KBM-7 (cell line): ENCODE measurements around the gene FGF9.

Experiments
- DNase-seq: peaks from one replicate; pipeline ENCODE4 v3.0.0-alpha.2; 2015
- in situ Hi-C: fragments of 300-500 bp; cut with MboI; formaldehyde crosslinking; loops from 2 replicates; pipeline ENCODE4 v1.14.3; 2020; ENCODE audit warnings: low sequenced_read_pairs, low pct_unique_long_range_greater_than_20kb, mixed read lengths

FGF9 gene

DNA sequence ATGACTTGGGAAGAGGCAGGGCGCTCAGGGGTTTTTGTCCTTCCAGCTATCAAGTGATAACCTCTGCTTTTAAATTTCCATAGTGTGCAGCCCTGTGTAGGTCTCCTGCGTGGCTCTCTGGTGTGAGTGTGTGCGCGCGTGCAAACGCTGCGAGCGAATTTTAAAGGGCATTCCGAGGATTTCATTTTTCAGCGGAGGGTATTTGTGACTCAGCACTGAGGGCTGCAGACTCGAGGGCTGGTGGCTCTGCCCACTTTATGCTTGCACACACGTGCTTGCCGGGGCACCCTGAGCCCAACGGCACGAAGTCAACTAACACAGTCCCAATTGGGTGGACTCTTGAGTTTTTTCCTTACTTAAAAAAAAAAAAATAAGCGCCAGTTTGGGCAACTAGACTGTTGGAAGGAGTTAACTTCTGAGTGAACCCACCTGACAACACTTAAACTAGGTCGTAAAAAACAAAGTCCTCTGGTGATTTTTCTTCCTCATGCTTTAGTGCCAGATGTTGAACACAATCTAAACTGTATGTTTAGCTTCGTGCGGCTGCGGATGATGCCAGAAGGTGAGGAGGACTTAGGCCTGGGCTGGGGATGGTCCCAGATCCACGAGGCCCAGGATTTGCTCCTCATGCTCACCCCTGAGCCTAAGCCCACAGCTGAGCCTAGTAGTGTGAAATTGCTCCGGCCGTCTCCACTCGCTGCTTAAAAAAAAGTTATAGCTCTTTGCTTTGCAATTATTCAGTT, 2.1 kb downstream of the FGF9 start:
- DNase-seq = peak; percentile 52
- in situ Hi-C loops = no loop called here

- DNase-seq = no peak
- in situ Hi-C loops = no loop called here
Observed at GRCh38 chr13:21673539-21673788, 2.6 kb downstream of the FGF9 start.

DNA sequence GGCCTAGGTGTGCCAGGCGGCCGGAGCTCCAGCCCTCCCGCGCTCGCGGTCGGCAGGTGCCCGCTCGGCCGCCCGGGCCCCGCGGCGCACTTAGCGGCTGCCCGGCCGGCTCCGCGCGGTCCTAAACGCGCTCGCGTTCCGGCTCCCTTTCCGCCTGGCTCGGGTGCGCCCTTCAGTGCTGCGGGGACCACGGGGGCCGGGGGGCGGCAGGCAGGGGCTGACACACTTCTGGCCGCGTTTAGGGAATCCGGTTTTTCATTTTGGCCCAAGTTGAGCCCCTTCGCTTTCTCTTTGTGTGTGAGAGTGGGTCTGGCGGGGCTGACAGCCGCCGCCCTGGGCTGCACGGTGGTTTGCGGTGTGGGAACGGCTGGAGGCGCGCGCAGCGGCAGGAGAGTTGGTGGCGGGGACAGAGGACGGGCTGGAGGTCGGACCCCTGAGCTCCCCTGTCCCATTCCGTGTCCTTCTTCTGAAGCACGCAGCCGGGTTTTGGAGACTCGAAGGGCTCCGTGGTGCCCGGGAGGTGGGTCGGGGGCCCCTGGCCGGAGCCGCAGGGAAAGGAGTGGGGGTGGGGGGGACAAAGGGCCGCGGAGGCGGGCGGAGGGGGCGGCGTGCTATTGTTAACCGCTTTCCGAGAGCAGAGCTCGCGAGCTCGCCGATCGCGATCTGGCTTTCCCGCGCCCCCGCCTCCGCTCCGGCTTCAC, 3.1 kb downstream of the FGF9 start:
- in situ Hi-C loops = no loop called here
- peak; percentile 59 for DNase-seq

DNA sequence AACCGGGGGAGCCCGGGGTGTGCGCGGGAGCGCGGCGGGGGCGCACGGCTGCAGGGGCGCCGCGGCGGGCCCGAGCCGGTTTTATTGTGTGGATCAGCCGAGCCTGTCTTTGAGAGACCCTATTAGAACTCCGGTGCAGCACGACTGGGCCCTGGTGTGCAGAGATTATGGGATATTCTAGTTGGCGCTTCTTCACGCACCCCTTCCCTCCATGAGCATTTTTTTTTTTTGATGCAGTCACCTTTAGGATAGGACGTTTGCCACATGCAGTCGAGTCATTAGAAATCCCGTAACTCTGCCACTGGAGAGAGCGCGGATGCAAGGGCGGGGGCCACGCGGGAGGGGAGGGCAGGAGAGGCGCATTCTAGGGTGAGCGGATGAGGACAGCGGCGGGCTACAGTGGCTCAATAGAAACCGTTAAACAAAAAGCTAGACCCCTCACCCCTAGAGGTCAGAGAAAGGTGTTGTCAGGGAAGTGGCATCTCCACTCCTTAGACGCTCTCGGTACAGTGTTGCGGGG, 3.7 kb downstream of the FGF9 start:
- peak; percentile 40 for DNase-seq
- in situ Hi-C loops = no loop called here

GRCh38 chr13:21675095-21675991, 4.5 kb downstream of the FGF9 start:
- in situ Hi-C loops = no loop called here
- peak; percentile 53 for DNase-seq

GRCh38 chr13:21676611-21677021, 5.7 kb downstream of the FGF9 start:
- peak; percentile 48 for DNase-seq
- in situ Hi-C loops = no loop called here

DNA sequence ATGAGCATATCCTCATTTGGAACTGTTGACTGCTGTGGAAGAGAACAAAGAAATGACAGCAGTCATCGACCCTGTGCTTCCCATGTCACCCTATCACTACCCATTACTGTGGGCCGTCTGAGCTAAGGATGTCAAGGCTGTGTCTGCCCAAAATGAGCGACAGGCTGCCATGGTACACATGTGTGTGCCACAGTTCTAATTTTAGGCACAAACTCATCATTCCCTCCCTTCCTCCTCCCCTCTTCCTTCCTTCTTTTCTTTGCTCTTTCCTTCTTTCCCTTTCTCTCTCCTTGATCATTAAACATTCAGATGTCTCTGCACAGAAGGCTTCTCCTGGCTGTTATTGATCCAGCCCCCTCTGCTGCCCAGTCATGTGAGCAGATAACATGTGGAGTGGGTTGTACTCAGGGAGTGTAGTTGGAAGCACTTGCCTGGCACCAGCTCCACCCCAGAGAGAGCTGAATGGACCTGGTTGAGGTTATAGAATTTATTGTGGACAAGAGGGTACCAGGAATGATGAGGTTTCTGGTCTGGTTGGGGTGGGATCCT, 6.3 kb downstream of the FGF9 start:
- peak; percentile 4 for DNase-seq
- in situ Hi-C loops = no loop called here

GRCh38 chr13:21683034-21683733, 12.3 kb downstream of the FGF9 start:
- no peak for DNase-seq

DNA sequence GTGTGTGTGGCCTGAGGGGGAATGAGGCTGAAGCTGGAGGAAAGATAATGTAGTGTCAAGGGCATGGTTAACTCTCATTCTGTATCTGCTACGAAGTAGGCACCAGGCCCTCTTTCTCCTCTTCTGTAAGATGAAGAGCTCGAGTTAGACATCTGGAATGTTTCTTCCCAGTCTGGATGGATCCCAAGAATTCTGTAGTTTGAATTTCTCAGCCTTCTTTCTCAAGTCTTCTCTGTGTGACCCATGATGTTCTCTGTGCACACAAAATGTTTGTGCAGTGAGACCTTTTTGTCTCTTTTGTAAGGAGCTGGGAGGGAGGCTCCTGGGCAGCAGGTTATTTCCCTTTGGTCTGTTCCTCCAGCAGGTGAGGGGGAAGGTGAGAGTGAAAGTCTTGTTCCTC, 13.7 kb downstream of the FGF9 start:
- in situ Hi-C loops = no loop called here
- no peak for DNase-seq

More at GRCh38 chr13:21683034-21683733, 12.3 kb downstream of the FGF9 start:
- in situ Hi-C loops = no loop called here

GRCh38 chr13:21685485-21686064, 14.7 kb downstream of the FGF9 start:
- in situ Hi-C loops = no loop called here
- no peak for DNase-seq

- no peak for DNase-seq
Observed at GRCh38 chr13:21686751-21687391, 16.0 kb downstream of the FGF9 start.

DNA sequence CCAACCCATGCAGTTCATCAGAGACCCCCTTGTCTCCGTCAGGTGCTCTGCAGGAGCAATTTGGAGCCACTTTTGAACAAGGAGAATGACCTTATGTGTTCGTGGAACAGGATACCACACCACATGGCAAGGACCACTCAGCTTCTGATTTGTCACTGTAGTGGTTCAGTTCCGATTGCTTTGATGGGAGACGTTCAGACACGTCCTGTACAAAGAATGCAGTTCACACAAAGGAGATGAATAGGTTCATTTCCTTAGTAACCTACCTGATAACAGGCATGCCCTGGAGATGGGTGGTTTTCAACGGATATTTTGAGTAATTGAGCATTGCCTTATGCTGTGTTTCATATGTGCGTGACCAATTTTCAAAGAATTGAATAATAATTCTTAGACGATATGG, 17.2 kb downstream of the FGF9 start:
- in situ Hi-C loops = no loop called here
- no peak for DNase-seq

More at GRCh38 chr13:21686751-21687391, 16.0 kb downstream of the FGF9 start:
- in situ Hi-C loops = no loop called here

- no peak for DNase-seq
- in situ Hi-C loops = no loop called here
Observed at GRCh38 chr13:21689097-21689496, 18.2 kb downstream of the FGF9 start.

DNA sequence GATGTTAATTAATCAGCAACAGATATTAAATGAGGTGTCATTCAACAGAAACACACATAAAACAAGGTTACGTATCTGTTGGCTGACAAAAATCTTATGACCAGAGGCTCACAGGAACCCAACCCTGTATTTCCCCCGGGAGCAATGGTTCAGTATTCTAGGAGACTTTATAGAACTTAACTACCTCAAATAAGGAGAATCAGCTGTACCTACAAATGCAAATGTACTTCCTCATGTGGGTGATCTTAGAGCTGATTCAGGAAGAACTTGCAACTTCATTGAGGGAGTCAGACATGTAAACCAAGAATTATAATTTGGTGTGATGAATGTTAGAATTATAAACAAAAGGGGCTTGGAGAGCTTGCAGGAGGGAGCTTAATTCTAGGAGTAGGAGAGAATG, 20.1 kb downstream of the FGF9 start:
- no peak for DNase-seq
- in situ Hi-C loops = no loop called here

- in situ Hi-C loops = no loop called here
- DNase-seq = no peak
Observed at GRCh38 chr13:21691500-21691899, 20.6 kb downstream of the FGF9 start.

DNA sequence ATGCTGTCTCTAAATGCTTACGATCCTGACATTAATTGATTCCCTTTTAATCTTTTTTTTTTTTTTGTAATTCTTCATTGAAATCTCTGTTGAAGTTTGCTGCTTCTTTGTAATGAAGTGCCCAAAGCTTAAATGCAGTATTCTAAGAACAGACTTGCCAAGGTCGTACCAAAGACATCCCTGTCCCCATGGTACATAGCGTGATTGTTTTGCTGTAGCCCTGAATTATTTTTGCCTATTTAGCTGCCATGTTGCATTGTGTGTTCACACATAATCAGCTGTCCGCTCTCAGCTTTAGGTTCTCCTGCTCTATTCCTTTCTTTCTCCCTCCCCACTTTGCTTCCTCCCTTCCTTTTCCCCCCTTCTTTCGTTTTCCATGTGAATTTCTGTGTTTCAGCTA, 21.1 kb downstream of the FGF9 start:
- in situ Hi-C loops = no loop called here
- DNase-seq = no peak

DNA sequence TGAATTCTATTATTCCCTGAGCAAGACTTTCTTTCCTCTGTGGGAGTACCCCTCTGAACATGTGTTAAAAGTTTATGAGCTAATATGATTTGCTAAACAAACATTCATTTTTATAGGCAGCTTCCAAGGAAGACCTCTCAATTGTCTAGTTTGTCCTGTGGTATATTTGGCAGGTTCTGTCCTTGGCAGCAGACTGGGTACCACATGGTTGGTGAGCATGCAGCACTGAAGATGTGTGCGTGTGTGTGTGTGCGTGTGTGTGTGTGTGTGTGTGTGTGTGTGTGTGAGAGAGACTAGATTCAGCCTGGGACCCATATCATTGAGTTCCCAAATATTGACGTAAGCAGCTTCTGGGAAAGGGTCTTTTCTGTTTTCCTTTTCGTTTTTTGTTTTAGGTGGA, 24.0 kb downstream of the FGF9 start:
- in situ Hi-C loops = no loop called here
- DNase-seq = no peak

DNA sequence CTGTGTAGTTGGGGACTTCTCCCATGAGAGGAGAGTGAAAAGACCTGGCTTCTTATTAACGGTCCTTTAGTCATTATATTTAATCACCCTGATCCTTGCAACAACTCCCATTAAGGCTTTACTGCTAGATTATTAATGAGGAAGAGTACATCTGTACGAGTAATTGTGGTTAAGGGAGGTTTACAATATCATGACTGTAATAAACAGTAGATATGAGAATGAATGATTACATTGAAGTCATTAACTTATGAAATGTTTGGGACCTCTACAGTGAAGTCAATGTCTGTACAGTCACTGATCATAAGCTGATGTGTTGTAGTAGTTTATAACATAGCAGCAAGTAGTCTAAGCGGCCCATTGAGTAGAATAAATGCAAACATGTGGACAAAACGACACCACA, 24.7 kb downstream of the FGF9 start:
- in situ Hi-C loops = no loop called here
- no peak for DNase-seq
